KMS-11 (cell line): ENCODE data around the gene CORO7.
"Not testable (repeated sequence)": the region's sequence is repeated elsewhere in the genome, so short reads cannot be mapped to it uniquely, and the experiment has no call there.

Source experiments
- H2AFZ ChIP-seq: fragments of 200-600 bp; sonication (generic); 2 replicates; pipeline ENCODE4 v1.6.1; 2016; ENCODE audit warnings: antibody characterized with exemption, mixed run types, low read depth
- H3K27ac ChIP-seq: fragments of 200-600 bp; sonication (generic); 2 replicates; pipeline ENCODE4 v1.6.1; 2016; ENCODE audit warnings: mild to moderate bottlenecking, mixed run types
- H3K27me3 ChIP-seq: fragments of 200-600 bp; sonication (generic); 2 replicates; pipeline ENCODE4 v1.6.1; 2017; ENCODE audit warnings: mild to moderate bottlenecking, low read depth, mixed run types, moderate library complexity; ENCODE audit not compliant: insufficient read depth
- H3K36me3 ChIP-seq: fragments of 200-600 bp; sonication (generic); 2 replicates; pipeline ENCODE4 v1.6.1; 2017; ENCODE audit warnings: mild to moderate bottlenecking, mixed run types; ENCODE audit not compliant: insufficient read depth
- H3K4me1 ChIP-seq: fragments of 200-600 bp; sonication (generic); 2 replicates; pipeline ENCODE4 v1.6.1; 2016; ENCODE audit warnings: mild to moderate bottlenecking, low read depth, mixed run types; ENCODE audit not compliant: poor library complexity, severe bottlenecking
- H3K4me2 ChIP-seq: fragments of 200-600 bp; sonication (generic); 2 replicates; pipeline ENCODE4 v1.7.0; 2016; ENCODE audit warnings: mild to moderate bottlenecking, mixed run types
- H3K4me3 ChIP-seq: fragments of 200-600 bp; sonication (generic); IDR thresholded peaks from 2 replicates; pipeline ENCODE4 v1.6.1; 2017; ENCODE audit warnings: low read depth, low read length, mixed read lengths; ENCODE audit not compliant: insufficient read depth
- H3K79me2 ChIP-seq: fragments of 200-600 bp; sonication (generic); 2 replicates; pipeline ENCODE4 v1.6.1; 2016; ENCODE audit warnings: low read depth, mixed run types; ENCODE audit not compliant: insufficient read depth
- H3K9ac ChIP-seq: fragments of 200-600 bp; sonication (generic); 2 replicates; pipeline ENCODE4 v1.6.1; 2016; ENCODE audit warnings: mild to moderate bottlenecking, mixed run types
- H4K20me1 ChIP-seq: fragments of 200-600 bp; sonication (generic); 2 replicates; pipeline ENCODE4 v1.6.1; 2016; ENCODE audit warnings: mild to moderate bottlenecking, mixed run types; ENCODE audit not compliant: insufficient read depth
- TF ChIP-seq, protein P1 (sequence below): fragments of 200-600 bp; sonication (generic); conservative IDR thresholded peaks from 2 replicates; pipeline ENCODE4 v1.6.1; 2017; ENCODE audit warnings: low read depth, mild to moderate bottlenecking, antibody characterized with exemption, low read length, moderate library complexity, mixed read lengths

The CORO7 gene

DNA sequence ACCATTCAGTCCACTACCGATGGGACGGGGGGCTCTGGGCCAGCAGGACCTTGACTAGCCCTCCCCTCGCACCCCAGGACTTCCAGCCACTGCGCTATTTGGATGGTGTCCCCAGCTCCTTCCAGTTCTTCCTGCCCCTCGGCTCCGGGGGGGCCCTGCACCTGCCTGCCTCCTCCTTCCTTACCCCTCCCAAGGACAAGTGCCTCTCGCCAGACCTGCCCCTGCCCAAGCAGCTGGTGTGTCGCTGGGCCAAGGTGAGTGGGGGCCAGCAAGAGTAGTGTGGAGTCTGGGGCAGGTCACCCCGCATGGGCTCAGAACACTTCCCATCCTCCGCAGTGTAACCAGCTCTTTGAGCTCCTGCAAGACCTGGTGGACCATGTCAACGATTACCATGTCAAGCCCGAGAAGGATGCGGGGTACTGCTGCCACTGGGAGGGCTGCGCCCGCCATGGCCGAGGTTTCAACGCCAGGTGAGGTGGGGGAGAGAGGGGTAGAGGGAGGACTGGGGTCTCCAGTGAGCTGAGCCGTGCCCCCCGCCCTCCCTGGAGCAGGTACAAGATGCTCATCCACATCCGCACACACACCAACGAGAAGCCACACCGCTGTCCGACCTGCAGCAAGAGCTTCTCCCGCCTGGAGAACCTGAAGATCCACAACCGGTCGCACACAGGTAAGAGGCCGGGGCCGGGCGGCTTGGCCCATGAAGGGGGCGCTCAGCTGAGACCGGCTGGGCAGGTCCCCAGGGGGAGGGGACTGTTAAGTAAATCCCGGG, 81.5 kb downstream of the CORO7 start:
- no peaks in the 10 kb centered on the region for H3K27me3 ChIP-seq
- peaks cover 8% of the 10 kb centered on the region for H3K4me1 ChIP-seq
- H3K4me3 ChIP-seq, result no peak overlapping the region
- H3K9ac ChIP-seq, result no peak overlapping the region
- no peaks in the 10 kb centered on the region for H3K79me2 ChIP-seq
- no peaks in the 10 kb centered on the region for H4K20me1 ChIP-seq
- H3K4me2 ChIP-seq, result no peak overlapping the region
- no peak overlapping the region for H3K27ac ChIP-seq
- TF ChIP-seq, protein P1, sequence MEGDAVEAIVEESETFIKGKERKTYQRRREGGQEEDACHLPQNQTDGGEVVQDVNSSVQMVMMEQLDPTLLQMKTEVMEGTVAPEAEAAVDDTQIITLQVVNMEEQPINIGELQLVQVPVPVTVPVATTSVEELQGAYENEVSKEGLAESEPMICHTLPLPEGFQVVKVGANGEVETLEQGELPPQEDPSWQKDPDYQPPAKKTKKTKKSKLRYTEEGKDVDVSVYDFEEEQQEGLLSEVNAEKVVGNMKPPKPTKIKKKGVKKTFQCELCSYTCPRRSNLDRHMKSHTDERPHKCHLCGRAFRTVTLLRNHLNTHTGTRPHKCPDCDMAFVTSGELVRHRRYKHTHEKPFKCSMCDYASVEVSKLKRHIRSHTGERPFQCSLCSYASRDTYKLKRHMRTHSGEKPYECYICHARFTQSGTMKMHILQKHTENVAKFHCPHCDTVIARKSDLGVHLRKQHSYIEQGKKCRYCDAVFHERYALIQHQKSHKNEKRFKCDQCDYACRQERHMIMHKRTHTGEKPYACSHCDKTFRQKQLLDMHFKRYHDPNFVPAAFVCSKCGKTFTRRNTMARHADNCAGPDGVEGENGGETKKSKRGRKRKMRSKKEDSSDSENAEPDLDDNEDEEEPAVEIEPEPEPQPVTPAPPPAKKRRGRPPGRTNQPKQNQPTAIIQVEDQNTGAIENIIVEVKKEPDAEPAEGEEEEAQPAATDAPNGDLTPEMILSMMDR, result no peak
- H2AFZ ChIP-seq, result no peak overlapping the region
- no peaks in the 10 kb centered on the region for H3K36me3 ChIP-seq

DNA sequence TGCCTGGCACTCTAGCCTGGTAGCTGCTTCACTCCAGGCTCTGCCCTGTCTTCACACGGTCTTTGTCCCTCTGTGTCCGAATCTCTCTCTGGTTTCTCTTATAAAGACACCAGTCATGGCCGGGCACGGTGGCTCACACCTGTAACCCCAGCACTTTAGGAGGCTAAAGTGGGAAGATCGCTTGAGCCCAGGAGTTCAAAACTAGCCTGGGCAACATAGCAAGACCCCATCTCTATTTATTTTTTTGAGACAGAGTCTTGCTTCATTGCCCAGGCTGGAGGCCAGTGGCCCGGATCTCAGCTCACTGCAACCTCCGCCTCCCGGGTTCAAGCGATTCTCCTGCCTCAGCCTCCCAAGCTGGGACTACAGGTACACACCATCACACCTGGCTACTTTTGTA, 82.7 kb downstream of the CORO7 start:
- H3K4me2 ChIP-seq, H4K20me1 ChIP-seq, H2AFZ ChIP-seq, H3K27me3 ChIP-seq, H3K27ac ChIP-seq, H3K36me3 ChIP-seq, H3K4me3 ChIP-seq, H3K4me1 ChIP-seq, H3K79me2 ChIP-seq, H3K9ac ChIP-seq: not testable (repeated sequence)

DNA sequence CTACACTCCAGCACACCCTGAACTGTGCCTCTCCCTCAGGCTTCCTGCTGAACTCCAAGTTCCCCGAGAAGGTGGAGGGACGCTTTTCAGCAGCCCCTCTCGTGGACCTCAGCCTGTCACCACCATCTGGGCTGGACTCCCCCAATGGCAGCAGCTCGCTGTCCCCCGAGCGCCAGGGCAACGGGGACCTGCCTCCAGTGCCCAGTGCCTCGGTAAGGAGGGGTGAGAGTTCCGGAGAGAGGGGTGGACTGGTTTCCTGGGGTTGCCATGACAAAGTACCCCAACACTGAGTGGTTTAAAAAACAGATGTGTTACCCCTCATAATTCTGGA, 83.1 kb downstream of the CORO7 start:
- H3K36me3 ChIP-seq, result no peaks in the 10 kb centered on the region
- H3K9ac ChIP-seq, result no peak overlapping the region
- no peak overlapping the region for H2AFZ ChIP-seq
- no peak overlapping the region for H3K4me3 ChIP-seq
- H3K79me2 ChIP-seq, result no peaks in the 10 kb centered on the region
- H3K27ac ChIP-seq, result no peak overlapping the region
- no peaks in the 10 kb centered on the region for H3K27me3 ChIP-seq
- peaks cover 10% of the 10 kb centered on the region for H3K4me1 ChIP-seq
- no peaks in the 10 kb centered on the region for H4K20me1 ChIP-seq
- H3K4me2 ChIP-seq, result no peak overlapping the region
- TF ChIP-seq, protein P1, result no peak

DNA sequence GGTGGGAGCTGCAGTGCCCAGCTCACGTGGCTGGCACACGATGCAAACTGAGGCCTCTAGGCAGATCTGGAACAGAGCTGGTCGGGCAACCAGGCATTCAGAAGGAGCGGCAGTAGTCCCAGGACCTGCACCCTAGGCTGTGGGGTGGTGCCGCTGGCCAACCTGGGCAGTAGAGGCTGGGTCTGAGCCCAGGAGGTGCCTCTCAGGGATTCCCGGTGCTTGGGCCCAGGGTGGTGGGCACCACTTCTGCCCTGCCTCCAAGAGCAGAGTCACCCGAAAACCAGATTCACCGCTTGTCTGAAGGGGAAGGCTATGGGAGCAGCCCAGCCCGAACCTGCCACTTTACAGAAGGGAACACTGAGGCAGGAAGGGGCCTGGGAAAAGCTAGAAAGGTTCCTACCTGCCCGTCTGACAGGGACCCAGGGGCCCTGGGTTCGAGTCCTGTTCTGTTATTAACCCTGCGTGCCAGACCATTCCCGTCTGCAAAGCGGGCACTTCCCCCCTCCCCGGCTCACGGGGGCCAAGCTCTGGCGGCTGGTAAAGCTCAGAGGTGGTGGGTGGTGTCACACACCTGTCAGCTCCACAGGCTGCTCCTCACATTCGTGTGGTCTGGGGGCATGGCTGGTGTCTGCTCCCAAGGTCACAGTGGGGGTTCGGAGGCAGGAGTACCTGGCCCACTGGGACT, 83.6 kb downstream of the CORO7 start:
- H3K27ac ChIP-seq, result no peak overlapping the region
- H3K36me3 ChIP-seq, result no peaks in the 10 kb centered on the region
- H2AFZ ChIP-seq, result no peak overlapping the region
- H3K4me3 ChIP-seq, result no peak overlapping the region
- no peaks in the 10 kb centered on the region for H3K27me3 ChIP-seq
- H3K4me1 ChIP-seq, result peaks cover 10% of the 10 kb centered on the region
- H3K79me2 ChIP-seq, result no peaks in the 10 kb centered on the region
- no peak overlapping the region for H3K9ac ChIP-seq
- TF ChIP-seq, protein P1, result no peak
- no peak overlapping the region for H3K4me2 ChIP-seq
- H4K20me1 ChIP-seq, result no peaks in the 10 kb centered on the region

DNA sequence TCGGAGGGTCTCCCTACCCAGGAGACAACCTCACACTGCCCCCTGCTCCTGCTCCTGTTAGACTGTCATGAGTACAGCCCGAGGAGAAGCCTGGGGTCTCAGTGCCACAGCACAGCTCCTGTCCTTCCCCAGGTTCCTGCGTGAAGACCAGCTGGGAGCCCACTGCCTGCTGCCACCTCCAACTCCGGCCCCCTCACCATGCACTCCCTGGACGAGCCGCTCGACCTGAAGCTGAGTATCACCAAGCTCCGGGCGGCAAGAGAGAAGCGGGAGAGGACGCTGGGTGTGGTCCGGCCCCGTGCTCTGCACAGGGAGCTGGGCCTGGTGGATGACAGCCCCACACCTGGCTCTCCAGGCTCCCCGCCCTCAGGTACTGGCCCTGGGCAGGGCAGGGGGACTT, 84.3 kb downstream of the CORO7 start:
- no peaks in the 10 kb centered on the region for H3K36me3 ChIP-seq
- H3K4me1 ChIP-seq, result peaks cover 10% of the 10 kb centered on the region
- H3K27me3 ChIP-seq, result no peaks in the 10 kb centered on the region
- H3K27ac ChIP-seq, result no peak overlapping the region
- H3K4me2 ChIP-seq, result no peak overlapping the region
- no peak overlapping the region for H3K9ac ChIP-seq
- H3K79me2 ChIP-seq, result no peaks in the 10 kb centered on the region
- TF ChIP-seq, protein P1, result no peak
- H2AFZ ChIP-seq, result no peak overlapping the region
- H4K20me1 ChIP-seq, result no peaks in the 10 kb centered on the region
- H3K4me3 ChIP-seq, result no peak overlapping the region
